ENCODE results near the gene CYP20A1. TPM values are rescaled to one million over a fixed set of nuclear protein-coding genes. Genes with fewer than 3 reads are reported as not detected.
"Not testable (repeated sequence)": the region's sequence is repeated elsewhere in the genome, so short reads cannot be mapped to it uniquely, and the experiment has no call there.

CYP20A1 gene
- total and polyA plus RNA-seq, 2 of the 8 experiments (the other 6 are each of a cell fraction or from before 2014, with no cell fraction given) = 6.2 to 21.5 TPM

GRCh38 chr2:203342374-203342773, 103.6 kb downstream of the CYP20A1 start:
- H3K27ac ChIP-seq (ENCODE audit: low read depth, low read length); H3K56ac ChIP-seq (replicated peaks; ENCODE audit: insufficient read length, low read depth, low read length); H4K8ac ChIP-seq (ENCODE audit: extremely low read depth, insufficient read depth, low read length); H3K18ac ChIP-seq (ENCODE audit: extremely low read depth, low read length); H3K4me2 ChIP-seq (ENCODE audit: insufficient read depth in 1 of 2, low read depth in 2 of 2, low read length in 2 of 2); CTCF ChIA-PET (ENCODE audit: partially characterized antibody); H3K36me3 ChIP-seq (ENCODE audit: control insufficient read depth in 2 of 4, insufficient read depth in 4 of 4, low read length in 3 of 4); H2AK5ac ChIP-seq (ENCODE audit: low read depth, low read length); H3K14ac ChIP-seq (ENCODE audit: insufficient read length); H3K79me1 ChIP-seq (ENCODE audit: low read depth, low read length); H2BK120ac ChIP-seq (replicated peaks; ENCODE audit: low read depth, low read length); DNase-seq (ENCODE audit: low read depth in 1 of 2, low spot score in 2 of 2); H3K4me3 ChIP-seq (ENCODE audit: extremely low read depth in 1 of 4, insufficient read depth in 2 of 4, low read depth in 3 of 4, low read length in 4 of 4); H4K5ac ChIP-seq (ENCODE audit: insufficient read length, low read depth, low read length); H4K91ac ChIP-seq (replicated peaks; ENCODE audit: insufficient read length, low read length); H3K4me1 ChIP-seq (replicated peaks in 1 of 4; ENCODE audit: control insufficient read depth in 3 of 4, insufficient read depth in 4 of 4, low read length in 3 of 4); H4K20me1 ChIP-seq (replicated peaks in 1 of 2; ENCODE audit: control insufficient read depth in 1 of 2, insufficient read depth in 2 of 2, low read length in 2 of 2); H2BK12ac ChIP-seq (ENCODE audit: low read depth, low read length); H3K4ac ChIP-seq (replicated peaks; ENCODE audit: insufficient read length, low read depth, low read length); FAIRE-seq; H3K9ac ChIP-seq (replicated peaks in 1 of 4; ENCODE audit: extremely low read depth in 1 of 4, low read depth in 3 of 4, low read length in 3 of 4); H2AFZ ChIP-seq (ENCODE audit: low read length); H3K23ac ChIP-seq (ENCODE audit: insufficient read length); H2BK15ac ChIP-seq (ENCODE audit: low read length); H3K23me2 ChIP-seq (ENCODE audit: low read depth, low read length); H2BK5ac ChIP-seq (ENCODE audit: low read depth, low read length); H2BK20ac ChIP-seq (ENCODE audit: low read length); H3K27me3 ChIP-seq (replicated peaks in 1 of 4; ENCODE audit: control insufficient read depth in 3 of 4, extremely low read depth in 1 of 4, insufficient read depth in 3 of 4, low read length in 3 of 4); H3K9me3 ChIP-seq (ENCODE audit: insufficient read depth in 2 of 2, low read depth in 1 of 2, low read length in 1 of 2): not testable (repeated sequence)
- peaks cover 4 to 93% of the 10 kb centered on the region in 2 experiments; a peak in 3 of 4 replicates for H3K79me2 ChIP-seq (ENCODE audit: control insufficient read depth in 1 of 2, insufficient read depth in 2 of 2, low read length in 2 of 2)
- POLR2A ChIA-PET (ENCODE audit: partially characterized antibody) = interaction anchor here (1.8 kb wide), 1 partner anchor 20 kb away, joined by 4 read pairs; no protein-coding TSS in a partner anchor
- WGBS, 2 experiments (ENCODE audit: extremely low coverage in 1 of 2, insufficient coverage in 1 of 2, insufficient read length in 1 of 2, insufficient replicate concordance in 2 of 2, low coverage in 1 of 2, low lambda C conversion rate in 2 of 2, missing lambda C conversion rate in 1 of 2) = 95% methylated on average over 4 of the region's 4 CpGs; no CpG with 5 or more reads in 1 of the 2 experiments
